ENCODE results near the gene MICALL1.

MICALL1 gene

GRCh38 chr22:37893583-37893983 is 12.5 kb upstream of the MICALL1 start:
- ATAC-seq: no peak

GRCh38 chr22:37894939-37895670 is 11.0 kb upstream of the MICALL1 start:
- no peak for ATAC-seq
- TF ChIP-seq ISL1 (CRISPR knock-in tag; IDR thresholded peaks at IDR 0.05) (no peak), CSDC2 (CRISPR knock-in tag; IDR thresholded peaks at IDR 0.05) (no peak)

More at GRCh38 chr22:37893583-37893983, 12.5 kb upstream of the MICALL1 start:
- TF ChIP-seq, protein P1, sequence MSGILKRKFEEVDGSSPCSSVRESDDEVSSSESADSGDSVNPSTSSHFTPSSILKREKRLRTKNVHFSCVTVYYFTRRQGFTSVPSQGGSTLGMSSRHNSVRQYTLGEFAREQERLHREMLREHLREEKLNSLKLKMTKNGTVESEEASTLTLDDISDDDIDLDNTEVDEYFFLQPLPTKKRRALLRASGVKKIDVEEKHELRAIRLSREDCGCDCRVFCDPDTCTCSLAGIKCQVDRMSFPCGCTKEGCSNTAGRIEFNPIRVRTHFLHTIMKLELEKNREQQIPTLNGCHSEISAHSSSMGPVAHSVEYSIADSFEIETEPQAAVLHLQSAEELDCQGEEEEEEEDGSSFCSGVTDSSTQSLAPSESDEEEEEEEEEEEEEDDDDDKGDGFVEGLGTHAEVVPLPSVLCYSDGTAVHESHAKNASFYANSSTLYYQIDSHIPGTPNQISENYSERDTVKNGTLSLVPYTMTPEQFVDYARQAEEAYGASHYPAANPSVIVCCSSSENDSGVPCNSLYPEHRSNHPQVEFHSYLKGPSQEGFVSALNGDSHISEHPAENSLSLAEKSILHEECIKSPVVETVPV (CRISPR knock-in tag; IDR thresholded peaks at IDR 0.05): no peak
- TF ChIP-seq ARNTL (CRISPR knock-in tag; IDR thresholded peaks at IDR 0.05; ENCODE audit: borderline replicate concordance, low read depth): no peak
- no peak for TF ChIP-seq TOX (CRISPR knock-in tag; IDR thresholded peaks at IDR 0.05; ENCODE audit: borderline replicate concordance)
- no peak for TF ChIP-seq TSHZ2 (CRISPR knock-in tag; IDR thresholded peaks at IDR 0.05)

- TF ChIP-seq RARB (CRISPR knock-in tag; IDR thresholded peaks at IDR 0.05) (no peak), ZC3H10 (CRISPR knock-in tag; IDR thresholded peaks at IDR 0.05) (no peak), ZFP3 (CRISPR knock-in tag; IDR thresholded peaks at IDR 0.05) (no peak), CREB5 (CRISPR knock-in tag; IDR thresholded peaks at IDR 0.05; ENCODE audit: low read depth) (no peak), ESRRG (CRISPR knock-in tag; IDR thresholded peaks at IDR 0.05) (no peak), PPARA (CRISPR knock-in tag; IDR thresholded peaks at IDR 0.05; ENCODE audit: borderline replicate concordance) (no peak), GLIS3 (CRISPR knock-in tag; IDR thresholded peaks at IDR 0.05) (no peak), ZNF70 (CRISPR knock-in tag; IDR thresholded peaks at IDR 0.05) (no peak), ZNF565 (CRISPR knock-in tag; conservative IDR thresholded peaks at IDR 0.05; ENCODE audit: low read depth) (no peak), ZNF8 (CRISPR knock-in tag; IDR thresholded peaks at IDR 0.05) (no peak), CSDC2 (CRISPR knock-in tag; IDR thresholded peaks at IDR 0.05) (no peak), ZFP30 (CRISPR knock-in tag; IDR thresholded peaks at IDR 0.05) (no peak), BACH2 (CRISPR knock-in tag; IDR thresholded peaks at IDR 0.05; ENCODE audit: borderline replicate concordance) (no peak), TSHZ2 (CRISPR knock-in tag; IDR thresholded peaks at IDR 0.05) (no peak), ISL1 (CRISPR knock-in tag; IDR thresholded peaks at IDR 0.05) (no peak)
- TF ChIP-seq, protein P1 (CRISPR knock-in tag; IDR thresholded peaks at IDR 0.05): no peak
- ATAC-seq: no peak; the same call in 2 of the 3 replicates
Measured at GRCh38 chr22:37896181-37896592, 9.9 kb upstream of the MICALL1 start.

All from SK-N-SH treated with all-trans-retinoic acid at 6 μM for 48 hours (cell line).